HG03175 (cell line): ENCODE measurements around the gene DOCK4.

ENCODE experiments used
- ATAC-seq: cut with Tn5 transposase; IDR thresholded peaks from one replicate; pipeline ENCODE4 v1.9.1; 2021; ENCODE audit warnings: mild to moderate bottlenecking, moderate library complexity; ENCODE audit not compliant: unreplicated experiment

The DOCK4 gene

DNA sequence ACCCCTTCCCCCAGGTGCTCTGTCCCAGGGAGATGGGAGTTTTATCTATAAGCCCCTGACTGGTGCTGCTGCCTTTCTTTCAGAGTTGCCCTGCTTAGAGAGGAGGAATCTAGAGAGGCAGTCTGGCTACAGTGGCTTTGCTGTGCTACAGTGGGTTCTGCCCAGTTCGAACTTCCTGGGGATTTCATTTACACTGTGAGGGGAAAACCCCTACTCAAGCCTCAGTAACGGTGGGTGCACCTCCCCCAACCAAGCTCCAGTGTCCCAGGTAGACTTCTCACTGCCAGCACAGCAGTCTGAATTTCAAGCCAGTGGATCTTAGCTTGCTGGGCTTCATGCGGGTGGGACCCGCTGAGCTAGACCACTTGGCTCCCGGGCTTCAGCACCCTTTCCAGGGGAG lies 500.4 kb downstream of the DOCK4 start:
- no peak for ATAC-seq

DNA sequence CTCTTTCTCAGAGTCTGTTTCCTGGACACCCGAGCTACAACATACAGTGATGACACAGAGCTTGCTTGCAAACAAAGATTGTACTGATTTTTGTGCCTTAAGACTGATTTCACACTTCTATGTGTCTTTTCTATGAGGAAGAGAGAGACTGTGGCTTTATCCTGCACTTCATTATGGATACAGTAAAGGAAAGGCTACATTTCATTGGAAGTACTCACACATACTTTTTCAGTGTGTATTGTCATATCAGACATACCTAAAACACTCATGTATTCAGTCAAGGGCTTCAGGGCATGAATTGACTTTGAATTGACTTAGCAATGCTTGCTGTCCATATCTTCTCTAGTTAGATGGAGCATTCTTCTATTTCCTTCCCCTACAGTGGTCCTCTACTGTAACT lies 508.4 kb downstream of the DOCK4 start:
- no peak for ATAC-seq

DNA sequence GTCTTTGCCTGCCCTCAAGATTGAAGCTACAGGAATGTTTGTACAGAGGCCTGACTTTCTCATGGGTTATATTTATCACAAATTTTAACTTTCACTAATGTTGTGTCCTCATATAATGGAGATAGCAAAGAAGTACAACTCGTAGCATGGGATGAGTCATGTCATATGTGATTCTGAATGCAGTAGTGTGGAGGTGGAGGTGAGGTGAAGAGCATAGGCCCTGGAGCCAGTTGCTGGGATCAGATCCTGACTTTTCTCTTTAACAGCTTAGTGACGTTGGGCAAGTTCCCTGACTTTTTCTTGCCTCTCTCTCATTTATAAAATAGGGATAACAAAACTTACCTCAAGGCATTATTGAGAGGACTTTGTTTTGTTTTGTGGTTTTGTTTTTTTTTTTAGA lies 511.8 kb downstream of the DOCK4 start:
- ATAC-seq: no peak

DNA sequence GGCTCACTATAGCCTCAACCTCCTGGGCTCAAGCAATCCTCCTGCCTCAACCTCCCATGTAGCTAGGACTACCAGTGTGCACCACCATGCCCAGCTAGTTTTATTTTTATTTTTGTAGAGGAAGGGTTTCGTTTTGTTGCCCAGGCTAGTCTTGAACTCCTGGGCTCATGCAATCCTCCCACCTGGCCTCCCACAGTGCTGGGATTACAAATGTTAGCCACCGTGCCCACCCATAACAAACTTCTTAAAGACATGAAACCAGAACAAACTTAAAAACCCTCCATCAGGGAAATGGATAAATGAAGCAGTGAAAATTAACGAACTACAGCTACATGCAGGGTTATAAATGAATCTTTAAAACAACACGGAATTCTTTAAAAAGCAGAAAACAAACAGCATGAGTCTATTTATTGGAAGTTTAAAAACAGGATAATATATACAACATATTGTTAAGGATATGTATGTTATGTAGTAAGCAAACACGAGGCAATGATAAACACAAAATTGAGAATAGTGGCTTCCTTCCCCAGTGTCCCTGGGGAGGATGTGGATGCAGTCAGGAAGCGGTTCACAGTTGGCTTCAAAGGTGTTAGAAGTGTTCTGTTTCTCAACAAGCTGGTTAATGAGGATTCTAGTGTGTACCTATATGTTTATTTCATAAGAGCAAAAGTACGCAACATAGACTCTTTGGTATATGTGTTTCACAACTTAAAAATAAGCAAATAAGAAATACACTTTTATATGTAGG lies 515.7 kb downstream of the DOCK4 start:
- ATAC-seq: no peak

DNA sequence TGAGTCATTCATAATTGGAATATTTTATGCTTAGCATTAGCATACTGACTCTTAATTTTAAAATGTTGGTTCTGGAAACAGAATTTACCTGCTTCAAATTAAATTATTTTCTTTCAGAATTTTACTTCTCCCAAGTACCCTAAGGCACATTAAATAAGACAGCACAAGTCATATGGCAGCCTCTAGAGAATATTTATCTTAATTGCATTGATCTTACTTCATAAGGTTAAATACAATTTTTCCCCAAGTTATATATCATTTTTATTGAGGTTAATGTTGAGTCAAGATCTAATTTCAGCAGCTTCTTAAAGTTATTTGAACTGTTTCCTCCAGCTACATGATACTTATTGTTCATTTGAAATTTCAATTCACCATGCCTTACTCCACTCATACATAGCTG lies 520.9 kb downstream of the DOCK4 start:
- no peak for ATAC-seq

DNA sequence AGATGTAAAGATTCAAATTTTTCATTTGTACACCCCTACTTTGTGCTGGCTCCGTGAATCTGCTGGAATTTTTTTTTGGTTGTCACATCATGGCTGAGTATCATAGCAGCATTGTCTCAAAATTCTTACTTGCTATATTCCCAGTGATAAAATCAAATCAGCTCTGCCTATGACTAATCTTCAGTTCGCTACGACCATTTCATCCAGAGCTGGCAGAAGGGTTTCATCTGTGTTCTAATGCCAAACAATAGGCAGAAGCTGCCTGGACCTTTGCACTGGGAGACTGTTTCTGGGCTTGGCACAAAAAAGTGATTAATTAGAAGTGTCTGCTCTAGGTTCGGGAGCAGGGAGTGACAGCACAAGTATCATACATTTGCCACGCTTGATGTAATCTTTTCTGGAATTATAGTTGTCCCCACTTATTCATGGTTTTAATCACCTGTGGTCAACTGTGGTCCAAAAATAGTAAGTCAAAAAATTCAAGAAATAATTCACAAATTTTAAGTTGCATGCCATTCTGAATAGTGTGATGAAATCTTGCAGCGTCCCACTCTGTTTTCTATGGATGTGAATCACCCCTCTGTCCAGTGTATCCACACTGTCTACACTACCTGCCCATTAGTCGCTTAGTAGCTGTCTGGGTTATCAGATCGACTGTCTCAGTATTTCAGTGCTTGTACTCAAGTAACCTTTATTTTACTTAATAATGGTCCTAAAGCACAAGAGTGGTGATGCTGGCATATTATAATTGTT lies 523.4 kb downstream of the DOCK4 start:
- ATAC-seq: no peak

DNA sequence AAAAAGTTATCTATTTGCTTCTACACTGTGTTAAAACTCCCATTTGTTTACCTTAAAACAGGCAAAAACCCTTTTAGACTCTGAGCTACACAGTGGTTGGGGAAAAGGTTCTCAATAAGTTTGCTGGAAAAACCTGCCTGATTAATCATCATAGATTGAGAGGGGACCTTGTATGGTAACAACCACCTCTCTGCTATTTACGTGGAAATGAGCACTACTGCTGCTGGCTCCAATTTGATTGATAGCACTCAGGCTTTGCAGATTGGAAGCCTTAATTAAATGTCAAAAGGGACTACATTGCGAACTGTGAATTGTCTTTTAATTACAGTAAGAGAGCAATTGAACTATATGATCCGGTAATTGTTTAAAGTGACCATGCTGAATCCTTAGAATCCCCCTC lies 525.0 kb downstream of the DOCK4 start:
- ATAC-seq: no peak

DNA sequence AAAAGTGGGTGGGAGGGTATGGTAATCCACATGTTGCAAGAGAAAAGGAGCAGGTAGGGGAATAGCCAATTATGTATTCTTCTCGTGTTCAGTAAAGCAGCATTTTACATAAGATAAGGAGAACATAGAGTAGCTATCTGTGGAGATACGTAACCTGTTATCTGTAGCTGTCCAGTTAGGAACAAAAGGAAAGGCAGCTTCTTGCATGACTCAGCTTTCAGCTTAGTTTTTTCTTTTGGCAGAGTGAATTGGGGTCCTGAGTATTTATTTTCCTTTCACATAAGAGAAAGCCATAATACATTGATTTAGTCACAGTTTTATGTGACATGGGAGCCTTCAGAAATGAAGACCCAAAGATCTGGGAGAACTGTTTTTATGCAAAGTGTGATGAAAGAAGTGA lies 527.2 kb downstream of the DOCK4 start:
- ATAC-seq: no peak

DNA sequence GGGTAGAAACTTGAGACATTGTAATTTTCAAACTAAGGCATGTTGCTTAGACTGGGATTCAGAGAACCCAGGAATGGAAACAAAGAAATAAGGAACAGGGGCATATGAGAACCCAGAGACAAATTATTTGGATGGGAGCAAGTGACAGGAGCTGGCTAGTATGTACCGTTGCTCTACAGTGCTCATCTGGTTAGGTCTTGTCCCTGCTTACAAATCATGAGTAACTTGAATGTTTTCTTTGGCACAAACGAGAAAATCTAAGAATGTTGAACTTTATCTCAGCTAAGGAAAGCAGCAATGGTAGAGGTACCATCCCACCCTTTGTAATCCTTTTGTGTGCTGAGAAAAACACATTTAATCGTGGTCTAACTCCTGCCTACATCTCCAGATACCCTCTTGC lies 527.9 kb downstream of the DOCK4 start:
- no peak for ATAC-seq

DNA sequence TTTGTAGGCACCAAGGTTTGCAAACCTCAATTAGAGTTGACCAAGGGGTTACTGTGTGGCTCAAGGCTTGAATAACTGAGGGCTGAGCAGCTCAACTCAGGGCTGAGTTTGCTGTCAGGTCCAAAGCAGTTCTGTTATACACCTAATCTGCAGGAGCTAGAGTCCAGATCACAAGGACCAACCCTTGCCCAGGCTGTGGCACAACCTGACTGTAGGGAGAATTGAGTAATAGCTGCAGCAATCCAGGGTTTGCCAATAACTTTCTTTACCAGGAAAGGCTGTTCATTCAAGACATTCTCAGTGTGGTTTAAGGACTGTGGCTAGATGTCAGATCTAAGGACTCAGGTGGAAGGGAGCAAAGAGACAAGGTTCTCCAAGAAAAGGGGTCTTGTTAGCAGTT lies 528.4 kb downstream of the DOCK4 start:
- no peak for ATAC-seq

DNA sequence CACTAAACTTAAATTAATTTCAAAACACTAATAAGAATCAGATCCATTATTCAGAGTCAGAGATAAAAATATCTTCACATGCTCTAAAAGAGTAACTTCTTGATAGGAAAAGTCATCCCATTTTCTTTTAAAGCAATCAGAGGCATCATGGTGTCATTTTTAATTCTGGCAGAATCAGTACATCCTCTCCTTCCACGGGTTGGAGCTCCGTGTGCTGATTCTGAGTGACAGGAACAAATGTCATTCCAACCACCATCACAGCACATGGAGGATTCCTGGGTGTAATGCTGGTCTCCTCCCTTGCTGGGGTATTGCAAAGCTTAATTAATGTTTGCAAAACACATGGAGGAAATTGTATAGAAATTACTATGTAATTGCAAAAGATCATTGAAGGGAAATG lies 529.4 kb downstream of the DOCK4 start:
- no peak for ATAC-seq
